IPS-18a (cell line): ENCODE measurements around the gene DIP2C.

Source experiments
- H3K27ac ChIP-seq: one replicate; pipeline ENCODE4 v1.5.1; 2013; ENCODE audit warnings: low read length
- H3K27me3 ChIP-seq: one replicate; pipeline ENCODE4 v1.6.1; 2013; ENCODE audit warnings: mild to moderate bottlenecking, low read length; ENCODE audit not compliant: control insufficient read depth, insufficient read depth
- H3K36me3 ChIP-seq: one replicate; pipeline ENCODE4 v1.6.1; 2013; ENCODE audit warnings: low read depth, low read length; ENCODE audit not compliant: control insufficient read depth
- H3K4me1 ChIP-seq: one replicate; pipeline ENCODE4 v1.6.1; 2013; ENCODE audit warnings: low read depth, low read length; ENCODE audit not compliant: control insufficient read depth
- H3K4me3 ChIP-seq: one replicate; pipeline ENCODE4 v1.5.1; 2013; ENCODE audit warnings: low read length
- H3K9ac ChIP-seq: one replicate; pipeline ENCODE4 v1.6.1; 2013; ENCODE audit warnings: mild to moderate bottlenecking, low read length, moderate library complexity
- H3K9me3 ChIP-seq: one replicate; pipeline ENCODE4 v1.6.1; 2013; ENCODE audit warnings: low read depth, low read length; ENCODE audit not compliant: control insufficient read depth

The DIP2C gene

DNA sequence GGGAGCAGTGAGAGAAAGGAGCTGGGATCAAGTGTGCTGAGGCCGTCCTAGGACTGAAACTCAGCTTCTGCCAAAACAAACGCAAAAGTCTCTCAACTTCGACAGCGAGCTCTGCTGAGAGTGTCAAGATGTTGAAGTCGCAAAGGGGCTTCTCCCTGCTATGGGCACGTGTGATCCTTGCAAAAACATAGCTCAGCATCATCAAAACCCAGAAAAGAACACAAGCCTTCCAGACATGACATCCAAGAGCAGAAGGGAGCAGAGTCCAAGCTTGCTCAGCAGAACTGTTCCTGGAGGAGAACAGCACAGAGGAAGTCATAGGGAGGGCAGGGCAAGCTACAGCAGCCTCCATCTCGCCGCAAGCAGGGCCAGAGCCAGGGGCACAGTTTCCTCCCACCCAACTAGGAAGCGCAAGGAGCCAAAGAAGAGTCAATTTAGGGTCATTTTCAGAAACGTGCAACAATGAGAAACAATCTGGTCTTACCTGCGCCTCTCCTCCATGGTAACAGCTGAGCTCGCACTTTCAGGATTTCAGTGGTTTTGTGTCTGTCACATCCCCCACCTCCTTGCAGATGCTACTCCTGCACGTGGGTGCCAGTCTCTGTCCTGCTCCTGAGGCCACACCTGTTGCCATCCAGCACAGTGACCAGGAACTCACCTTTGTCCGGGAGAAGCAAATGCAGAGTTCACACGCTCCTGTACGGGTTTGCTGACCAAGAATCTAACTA lies 113.9 kb downstream of the DIP2C start:
- no peak overlapping the region for H3K9ac ChIP-seq
- H3K9me3 ChIP-seq, result no peaks in the 10 kb centered on the region
- no peaks in the 10 kb centered on the region for H3K27me3 ChIP-seq
- H3K4me1 ChIP-seq, result peaks cover 5% of the 10 kb centered on the region
- H3K4me3 ChIP-seq, result no peak overlapping the region
- no peak overlapping the region for H3K27ac ChIP-seq
- no peaks in the 10 kb centered on the region for H3K36me3 ChIP-seq

DNA sequence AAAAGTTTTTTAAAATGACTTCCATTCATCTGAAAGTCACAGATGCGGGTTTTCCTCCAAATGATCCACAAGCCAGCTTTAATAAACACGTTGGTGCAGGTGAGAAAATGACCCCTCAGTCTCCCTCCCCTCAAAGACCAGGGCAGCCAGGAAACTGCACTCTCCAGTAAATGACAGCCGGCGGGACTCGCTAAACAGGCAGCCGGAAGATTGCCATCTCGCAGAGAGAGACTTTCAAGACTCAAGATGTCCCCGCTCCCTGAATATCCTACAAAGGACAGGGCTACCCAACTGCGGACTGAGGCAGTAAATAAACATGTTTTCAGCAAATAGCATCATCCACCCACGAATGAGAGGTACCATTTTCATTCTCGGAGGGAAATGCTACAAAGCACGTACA lies 116.8 kb downstream of the DIP2C start:
- H3K36me3 ChIP-seq, result no peaks in the 10 kb centered on the region
- no peak overlapping the region for H3K4me3 ChIP-seq
- peaks cover 5% of the 10 kb centered on the region for H3K4me1 ChIP-seq
- H3K27ac ChIP-seq, result no peak overlapping the region
- no peaks in the 10 kb centered on the region for H3K27me3 ChIP-seq
- no peaks in the 10 kb centered on the region for H3K9me3 ChIP-seq
- H3K9ac ChIP-seq, result no peak overlapping the region

- Histone ChIP-seq H3K4me1 (peaks cover 5% of the 10 kb centered on the region), H3K9ac (no peak overlapping the region), H3K9me3 (no peaks in the 10 kb centered on the region), H3K4me3 (no peak overlapping the region), H3K36me3 (no peaks in the 10 kb centered on the region), H3K27ac (no peak overlapping the region), H3K27me3 (no peaks in the 10 kb centered on the region)
These were observed 117.6 kb downstream of the DIP2C start for GRCh38 chr10:571688-572451.

DNA sequence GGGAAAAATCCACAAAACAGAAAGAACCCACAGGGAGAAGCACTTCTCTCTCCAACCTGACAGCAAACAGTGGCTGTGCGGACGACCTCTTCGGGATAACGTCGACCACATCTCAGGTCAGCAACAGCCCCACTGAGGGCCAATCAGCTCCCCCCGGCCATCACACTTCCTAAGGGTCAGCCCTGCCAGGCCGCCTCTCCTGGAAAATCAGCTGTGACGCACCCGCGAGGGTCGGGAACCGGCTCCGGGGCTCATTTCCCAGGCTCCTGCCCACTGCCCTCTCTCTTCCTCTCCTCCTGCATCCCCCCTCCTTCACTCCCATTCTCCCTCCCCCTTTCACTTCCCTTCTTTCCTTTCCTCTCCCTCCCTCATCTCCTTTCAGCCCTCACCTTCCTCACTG lies 118.3 kb downstream of the DIP2C start:
- peaks cover 5% of the 10 kb centered on the region for H3K4me1 ChIP-seq
- no peak overlapping the region for H3K9ac ChIP-seq
- H3K9me3 ChIP-seq, result no peaks in the 10 kb centered on the region
- no peaks in the 10 kb centered on the region for H3K27me3 ChIP-seq
- no peak overlapping the region for H3K27ac ChIP-seq
- H3K36me3 ChIP-seq, result no peaks in the 10 kb centered on the region
- no peak overlapping the region for H3K4me3 ChIP-seq

DNA sequence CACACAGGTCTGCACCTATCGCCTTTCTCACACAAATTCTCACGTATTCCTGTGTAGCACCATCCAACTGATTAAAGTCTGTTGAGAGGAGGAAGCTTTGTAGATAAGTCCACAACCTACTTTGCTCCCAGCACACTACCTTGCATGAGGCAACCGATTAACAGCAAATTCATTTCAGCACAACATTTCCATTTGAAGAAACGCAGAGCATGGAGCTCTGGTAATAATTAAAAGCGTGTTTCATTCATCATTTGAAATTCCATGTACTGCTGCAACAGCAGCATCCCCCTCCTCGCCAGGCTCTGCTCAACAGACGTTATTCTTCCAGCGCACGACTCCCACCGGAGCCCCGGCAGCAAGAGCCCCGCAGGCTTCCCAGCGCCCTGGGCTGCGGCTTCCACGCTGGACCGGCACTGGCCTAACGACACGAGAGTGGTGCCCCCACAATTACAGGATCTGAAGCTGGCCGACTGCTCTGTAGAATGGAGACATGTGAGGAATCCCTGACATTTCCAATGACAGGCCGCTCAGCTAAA lies 118.8 kb downstream of the DIP2C start:
- Histone ChIP-seq H3K4me1 (peaks cover 5% of the 10 kb centered on the region), H3K9ac (no peak overlapping the region), H3K27ac (no peak overlapping the region), H3K4me3 (no peak overlapping the region), H3K36me3 (no peaks in the 10 kb centered on the region), H3K27me3 (no peaks in the 10 kb centered on the region), H3K9me3 (no peaks in the 10 kb centered on the region)

GRCh38 chr10:569961-570627 lies 119.4 kb downstream of the DIP2C start:
- H3K9me3 ChIP-seq, result no peaks in the 10 kb centered on the region
- no peaks in the 10 kb centered on the region for H3K27me3 ChIP-seq
- no peak overlapping the region for H3K9ac ChIP-seq
- H3K4me3 ChIP-seq, result no peak overlapping the region
- H3K36me3 ChIP-seq, result no peaks in the 10 kb centered on the region
- peaks cover 5% of the 10 kb centered on the region for H3K4me1 ChIP-seq
- no peak overlapping the region for H3K27ac ChIP-seq

DNA sequence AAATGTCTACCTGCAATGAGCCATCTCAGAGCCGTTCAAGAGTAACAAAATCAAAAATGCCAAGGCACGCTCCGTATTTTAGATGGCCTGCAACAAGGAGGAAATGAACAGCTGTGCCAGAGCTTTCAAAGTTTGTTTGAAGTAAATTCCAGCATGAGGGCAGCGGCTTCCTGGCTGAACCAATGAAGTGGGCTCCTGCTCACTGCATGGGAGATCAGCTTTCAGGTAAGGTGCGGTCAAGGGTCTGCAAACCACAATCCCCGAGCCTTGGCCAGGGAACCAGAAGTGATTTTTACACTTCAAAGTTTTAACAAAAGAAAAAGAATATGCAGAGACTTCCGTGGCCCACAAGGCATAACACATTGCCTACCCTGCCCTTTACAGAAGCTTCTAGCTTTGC lies 120.6 kb downstream of the DIP2C start:
- Histone ChIP-seq H3K9me3 (no peaks in the 10 kb centered on the region), H3K4me1 (peaks cover 5% of the 10 kb centered on the region), H3K9ac (no peak overlapping the region), H3K4me3 (no peak overlapping the region), H3K27me3 (no peaks in the 10 kb centered on the region), H3K36me3 (no peaks in the 10 kb centered on the region), H3K27ac (no peak overlapping the region)

DNA sequence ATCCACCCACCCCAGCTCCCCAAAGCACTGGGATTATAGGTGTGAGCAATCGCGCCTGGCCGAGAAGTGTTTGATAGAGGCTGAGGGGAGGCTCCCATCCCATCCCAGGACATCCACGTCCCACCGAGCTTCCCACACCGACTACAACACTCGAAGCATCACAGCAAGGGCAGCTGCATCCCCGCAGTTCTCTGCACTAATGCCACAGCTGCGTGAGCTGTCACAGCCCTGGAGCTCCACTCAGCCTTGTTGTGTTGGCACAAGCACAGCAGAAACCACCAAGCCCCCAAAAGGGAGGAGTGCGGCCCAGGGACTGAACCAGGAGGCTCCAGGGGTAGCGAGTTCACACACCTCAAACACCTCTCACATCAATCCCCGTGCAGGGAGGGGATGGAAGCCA lies 121.6 kb downstream of the DIP2C start:
- Histone ChIP-seq H3K27me3 (no peaks in the 10 kb centered on the region), H3K9ac (no peak overlapping the region), H3K4me3 (no peak overlapping the region), H3K27ac (no peak overlapping the region), H3K4me1 (peaks cover 1% of the 10 kb centered on the region), H3K9me3 (no peaks in the 10 kb centered on the region), H3K36me3 (no peaks in the 10 kb centered on the region)

GRCh38 chr10:566241-566885 lies 123.1 kb downstream of the DIP2C start:
- Histone ChIP-seq H3K4me1 (no peaks in the 10 kb centered on the region), H3K9me3 (no peaks in the 10 kb centered on the region), H3K27me3 (no peaks in the 10 kb centered on the region), H3K9ac (no peak overlapping the region), H3K27ac (no peak overlapping the region), H3K36me3 (no peaks in the 10 kb centered on the region), H3K4me3 (no peak overlapping the region)

GRCh38 chr10:565676-566075 lies 123.8 kb downstream of the DIP2C start:
- Histone ChIP-seq H3K9ac (no peak overlapping the region), H3K36me3 (no peaks in the 10 kb centered on the region), H3K9me3 (no peaks in the 10 kb centered on the region), H3K27me3 (no peaks in the 10 kb centered on the region), H3K4me3 (no peak overlapping the region), H3K4me1 (no peaks in the 10 kb centered on the region), H3K27ac (no peak overlapping the region)

DNA sequence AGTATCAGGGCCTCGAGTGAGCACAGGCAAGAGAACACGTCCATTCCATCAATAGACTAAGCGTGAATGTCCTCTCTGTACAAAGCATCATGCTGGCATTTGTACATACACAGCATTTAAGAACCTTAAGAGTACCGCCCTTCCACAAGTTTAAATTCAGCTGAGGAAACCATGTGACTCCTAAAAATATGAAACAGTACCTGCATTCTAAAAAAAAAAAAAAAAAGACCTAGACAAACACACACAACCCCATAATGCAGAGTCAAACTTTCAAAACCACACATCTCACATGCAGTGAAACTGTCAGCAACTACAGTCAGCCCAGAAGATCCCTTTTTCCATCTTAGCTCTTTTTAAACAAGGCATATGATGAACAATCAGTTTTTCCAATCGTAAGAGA lies 124.3 kb downstream of the DIP2C start:
- Histone ChIP-seq H3K36me3 (no peaks in the 10 kb centered on the region), H3K4me3 (no peak overlapping the region), H3K9me3 (no peaks in the 10 kb centered on the region), H3K4me1 (no peaks in the 10 kb centered on the region), H3K27ac (no peak overlapping the region), H3K9ac (no peak overlapping the region), H3K27me3 (no peaks in the 10 kb centered on the region)
